Common myeloid progenitor, CD34-positive (primary cell): ENCODE data around the gene SEC14L6.

Source experiments
- CTCF ChIA-PET: fragments of 350-600 bp; sonication (Branson Sonifier 250); formaldehyde crosslinking; loops from one replicate; lab custom pipeline; 2021; ENCODE audit warnings: antibody characterized with exemption; lab: Charles Lee
- POLR2A ChIA-PET: fragments of 350-600 bp; sonication (Branson Sonifier 250); formaldehyde crosslinking; loops from one replicate; lab custom pipeline; 2021; ENCODE audit warnings: antibody characterized with exemption; lab: Charles Lee
- DNase-seq, 3 donors: peaks; one replicate each; pipeline versions ENCODE4 v3.0.0 to v3.0.0-alpha.2; 2013
- H3K27ac ChIP-seq, 2 experiments: 1 replicate in 1 of 2; 2 replicates in 1 of 2; pipeline ENCODE4 v1.7.0; 2013; ENCODE audit warnings: inconsistent platforms in 2 of 2, low read length in 2 of 2, mild to moderate bottlenecking in 2 of 2, low read depth in 1 of 2, moderate library complexity in 1 of 2; ENCODE audit not compliant: severe bottlenecking in 2 of 2, insufficient read depth in 1 of 2, poor library complexity in 1 of 2
- H3K27me3 ChIP-seq, 5 experiments: replicated peaks in 2 of 5; 1 replicate in 3 of 5; 2 replicates in 2 of 5; pipeline versions ENCODE4 v1.6.1 to v1.7.0; 2013; ENCODE audit warnings: low read length in 4 of 5, mild to moderate bottlenecking in 2 of 5, moderate library complexity in 2 of 5, inconsistent platforms in 1 of 5; ENCODE audit not compliant: insufficient read depth in 5 of 5, control insufficient read depth in 4 of 5
- H3K36me3 ChIP-seq, 4 experiments: 1 replicate in 2 of 4; 2 replicates in 2 of 4; pipeline versions ENCODE4 v1.6.1 to v1.7.0; 2013; ENCODE audit warnings: low read length in 3 of 4, control low read depth in 1 of 4, mild to moderate bottlenecking in 1 of 4; ENCODE audit not compliant: control insufficient read depth in 4 of 4, insufficient read depth in 4 of 4
- H3K4me1 ChIP-seq, 4 experiments: 1 replicate in 3 of 4; 2 replicates in 1 of 4; pipeline versions ENCODE4 v1.6.1 to v1.7.1; 2013; ENCODE audit warnings: low read length in 3 of 4, mild to moderate bottlenecking in 3 of 4, control low read depth in 1 of 4, inconsistent platforms in 1 of 4, moderate library complexity in 1 of 4; ENCODE audit not compliant: control insufficient read depth in 4 of 4, insufficient read depth in 4 of 4; ENCODE audit errors: control extremely low read depth in 1 of 4
- H3K4me3 ChIP-seq, 7 experiments: 1 replicate in 4 of 7; 2 replicates in 3 of 7; pipeline versions ENCODE4 v1.5.1 to v1.7.0; 2013; ENCODE audit warnings: mild to moderate bottlenecking in 7 of 7, low read length in 6 of 7, moderate library complexity in 6 of 7, inconsistent platforms in 2 of 7, low read depth in 2 of 7, control low read depth in 1 of 7; ENCODE audit not compliant: insufficient read depth in 4 of 7, control insufficient read depth in 1 of 7; ENCODE audit errors: extremely low read depth in 1 of 7
- H3K9me3 ChIP-seq, 5 experiments: 1 replicate in 4 of 5; 2 replicates in 1 of 5; pipeline versions ENCODE4 v1.6.1 to v1.7.1; 2013; ENCODE audit warnings: low read length in 4 of 5, mild to moderate bottlenecking in 2 of 5, inconsistent platforms in 1 of 5, low read depth in 1 of 5, moderate library complexity in 1 of 5; ENCODE audit not compliant: control insufficient read depth in 4 of 5, insufficient read depth in 2 of 5; ENCODE audit errors: control extremely low read depth in 1 of 5
- WGBS: methylation state at CpG from one replicate; pipeline ENCODE4 v1.1.5; 2013; ENCODE audit not compliant: insufficient coverage; 5-methylcytosine and 5-hydroxymethylcytosine counted together

The SEC14L6 gene

DNA sequence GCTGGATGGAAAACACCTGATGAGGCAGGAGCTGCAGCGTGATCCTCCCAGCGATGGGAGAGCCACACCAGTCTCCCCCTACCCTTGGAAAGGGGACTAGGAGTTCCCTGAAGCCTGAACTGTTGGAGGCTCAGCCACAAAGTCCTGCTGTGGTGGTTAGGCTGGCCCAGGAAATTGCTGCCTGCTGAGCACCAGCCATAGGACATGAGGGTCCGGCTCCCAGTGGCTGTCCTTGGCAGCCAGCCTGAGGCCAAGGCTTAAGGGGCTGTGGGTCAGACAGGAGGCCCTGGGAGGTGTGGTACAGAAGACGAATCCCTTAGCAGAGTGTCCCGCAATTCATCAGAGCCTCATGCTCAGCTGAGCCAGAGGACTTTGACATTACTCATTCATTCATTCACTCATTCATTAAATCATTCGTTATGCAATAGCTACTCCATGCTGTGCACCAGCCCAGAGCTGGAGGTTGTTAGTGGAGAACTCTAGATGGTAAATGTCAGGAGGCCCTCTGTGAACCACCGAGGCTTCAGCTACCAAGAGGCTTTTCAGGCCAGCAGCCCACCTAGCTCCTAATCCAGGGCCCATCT is 26.6 kb downstream of the SEC14L6 start:
- Histone ChIP-seq H3K4me3 (no peak overlapping the region), H3K27ac (no peak overlapping the region), H3K36me3 (no peaks in the 10 kb centered on the region), H3K9me3 (no peaks in the 10 kb centered on the region), H3K4me1 (no peaks in the 10 kb centered on the region), H3K27me3 (peaks cover 0 to 4% (median 2%) of the 10 kb centered on the region in 5 experiments)
- no peak for DNase-seq
- POLR2A ChIA-PET, result no interaction called here
- WGBS, result 85% methylated on average over 3 of the region's 7 CpGs
- CTCF ChIA-PET, result no interaction called here

DNA sequence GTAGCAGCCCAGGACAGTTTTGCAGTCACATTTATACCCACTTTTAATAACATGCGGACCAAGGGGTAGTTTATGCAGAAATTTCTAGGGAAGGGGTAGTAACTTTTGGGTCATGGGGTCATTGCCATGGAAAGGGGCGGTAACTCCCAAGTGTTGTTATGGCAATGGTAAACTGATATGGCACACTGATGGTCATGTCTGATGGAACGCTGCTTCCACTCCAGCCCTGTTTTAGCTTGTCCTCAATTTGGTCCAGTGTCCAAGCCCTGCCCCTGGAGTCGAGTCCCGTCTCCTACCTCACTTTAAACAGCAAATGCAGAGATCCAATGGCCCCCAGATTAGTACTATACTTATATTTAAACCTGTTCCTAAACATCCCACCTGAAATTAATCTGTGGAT is 29.8 kb downstream of the SEC14L6 start:
- 96% methylated on average over 3 of the region's 5 CpGs for WGBS
- Histone ChIP-seq H3K4me3 (no peak overlapping the region), H3K9me3 (peaks cover 0 to 5% (median 0%) of the 10 kb centered on the region in 5 experiments), H3K4me1 (no peaks in the 10 kb centered on the region), H3K27ac (no peak overlapping the region), H3K36me3 (no peaks in the 10 kb centered on the region), H3K27me3 (peaks cover 0 to 2% (median 0%) of the 10 kb centered on the region in 5 experiments)
- no peak for DNase-seq
- ChIA-PET CTCF (no interaction called here), POLR2A (no interaction called here)

DNA sequence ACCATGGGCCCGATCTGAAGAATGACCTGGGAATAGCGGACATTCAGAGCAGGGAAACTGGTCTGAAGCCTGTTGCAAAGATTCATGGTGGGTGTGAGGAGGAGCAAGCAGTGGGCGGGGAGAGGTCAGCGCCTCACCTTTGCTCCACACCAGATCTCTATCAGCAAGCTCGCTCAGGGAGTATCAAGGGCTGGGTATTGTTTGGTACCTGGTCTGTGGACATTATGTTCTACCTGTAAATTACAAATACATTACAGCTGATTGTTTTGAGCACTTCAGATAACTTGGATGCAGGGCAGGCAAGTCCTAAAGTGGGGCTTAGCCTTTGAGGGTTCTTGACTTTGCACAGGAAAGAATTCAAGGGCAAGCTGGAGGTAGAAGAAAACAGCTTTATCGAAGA is 30.3 kb downstream of the SEC14L6 start:
- peaks cover 0 to 7% (median 0%) of the 10 kb centered on the region in 5 experiments for H3K9me3 ChIP-seq
- H3K4me1 ChIP-seq, result no peaks in the 10 kb centered on the region
- CTCF ChIA-PET, result no interaction called here
- peaks cover 0 to 2% (median 0%) of the 10 kb centered on the region in 5 experiments for H3K27me3 ChIP-seq
- WGBS, result 100% methylated on average over 4 of the region's 6 CpGs
- H3K4me3 ChIP-seq, result no peak overlapping the region
- DNase-seq, result no peak
- POLR2A ChIA-PET, result no interaction called here
- no peak overlapping the region for H3K27ac ChIP-seq
- no peaks in the 10 kb centered on the region for H3K36me3 ChIP-seq

DNA sequence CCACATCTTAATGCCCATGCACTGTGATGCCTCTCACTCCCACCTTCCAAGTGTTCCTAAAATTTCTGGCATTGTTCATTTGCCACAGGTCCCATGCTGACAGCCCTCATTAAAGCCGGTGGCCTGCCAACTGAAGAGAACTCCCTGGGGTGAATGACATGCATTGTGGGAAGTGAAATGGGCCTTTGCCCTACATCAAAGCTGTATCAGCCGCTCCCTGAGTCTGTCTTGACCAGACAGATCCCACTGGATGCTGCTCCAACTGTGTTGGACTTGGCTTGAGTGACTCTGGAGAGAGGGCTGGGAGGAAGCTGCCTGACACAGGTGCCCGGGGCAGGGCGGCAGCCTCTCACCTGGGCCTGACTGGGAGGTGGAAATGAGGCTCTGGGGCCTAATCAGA is 32.3 kb downstream of the SEC14L6 start:
- H3K27me3 ChIP-seq, result peaks cover 0 to 2% (median 0%) of the 10 kb centered on the region in 5 experiments
- H3K4me3 ChIP-seq, result no peak overlapping the region
- H3K36me3 ChIP-seq, result no peaks in the 10 kb centered on the region
- 100% methylated on average over 1 of the region's 4 CpGs for WGBS
- H3K27ac ChIP-seq, result no peak overlapping the region
- CTCF ChIA-PET, result no interaction called here
- no peak for DNase-seq
- peaks cover 0 to 7% (median 0%) of the 10 kb centered on the region in 5 experiments for H3K9me3 ChIP-seq
- no peaks in the 10 kb centered on the region for H3K4me1 ChIP-seq
- POLR2A ChIA-PET, result no interaction called here

DNA sequence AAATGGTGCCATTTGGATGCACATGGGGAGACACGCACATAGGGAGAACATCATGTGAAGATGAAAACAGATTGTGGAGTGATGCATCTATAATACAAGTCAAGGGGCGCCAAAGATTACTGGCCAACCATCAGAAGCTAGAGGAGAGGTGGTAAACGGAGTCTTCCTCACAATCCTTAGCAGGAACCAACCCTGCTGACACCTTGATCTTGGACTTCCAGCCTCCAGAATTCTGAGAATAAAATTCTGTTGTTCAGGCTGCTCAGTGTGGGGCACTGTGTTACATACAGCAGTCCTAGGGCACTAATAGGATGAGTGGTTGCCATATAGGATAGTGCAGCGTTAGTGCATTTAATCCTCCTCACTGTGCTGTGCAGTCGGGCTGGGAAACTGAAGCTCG is 33.1 kb downstream of the SEC14L6 start:
- ChIA-PET CTCF (no interaction called here), POLR2A (interaction anchor here (0.6 kb wide), 1 partner anchor 13 kb away, joined by 3 read pairs; no protein-coding TSS in a partner anchor)
- Histone ChIP-seq H3K9me3 (peaks cover 0 to 7% (median 0%) of the 10 kb centered on the region in 5 experiments), H3K27ac (no peak overlapping the region), H3K36me3 (no peaks in the 10 kb centered on the region), H3K4me1 (no peaks in the 10 kb centered on the region), H3K27me3 (peaks cover 0 to 2% (median 0%) of the 10 kb centered on the region in 5 experiments), H3K4me3 (no peak overlapping the region)
- no peak for DNase-seq
- 98% methylated on average over 6 of the region's 6 CpGs for WGBS

DNA sequence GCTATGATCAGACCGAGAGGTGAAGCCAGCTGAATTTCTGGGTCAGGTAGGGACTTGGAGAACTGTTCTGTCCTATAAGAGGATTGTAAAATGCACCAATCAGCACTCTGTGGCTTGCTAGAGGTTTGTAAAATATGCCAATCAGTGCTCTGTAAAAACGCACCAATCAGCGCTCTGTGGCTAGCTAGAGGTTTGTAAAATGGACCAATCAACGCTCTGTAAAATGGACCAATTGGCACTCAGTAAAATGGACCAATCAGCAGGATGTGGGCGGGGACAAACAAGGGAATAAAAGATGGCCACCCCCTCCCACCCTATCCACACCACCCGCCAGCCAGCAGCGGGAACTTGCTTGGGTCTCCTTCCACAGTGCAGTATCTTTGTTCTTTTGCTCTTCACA is 34.6 kb downstream of the SEC14L6 start:
- Histone ChIP-seq H3K9me3 (peaks cover 0 to 7% (median 0%) of the 10 kb centered on the region in 5 experiments), H3K4me1 (no peaks in the 10 kb centered on the region), H3K36me3 (no peaks in the 10 kb centered on the region), H3K27me3 (peaks cover 0 to 4% (median 2%) of the 10 kb centered on the region in 5 experiments), H3K27ac (no peak overlapping the region), H3K4me3 (no peak overlapping the region)
- 91% methylated on average over 7 of the region's 7 CpGs for WGBS
- DNase-seq, result no peak
- POLR2A ChIA-PET, result no interaction called here
- CTCF ChIA-PET, result interaction anchor here (0.8 kb wide), 1 partner anchor 8 kb away, joined by 3 read pairs; no protein-coding TSS in a partner anchor

DNA sequence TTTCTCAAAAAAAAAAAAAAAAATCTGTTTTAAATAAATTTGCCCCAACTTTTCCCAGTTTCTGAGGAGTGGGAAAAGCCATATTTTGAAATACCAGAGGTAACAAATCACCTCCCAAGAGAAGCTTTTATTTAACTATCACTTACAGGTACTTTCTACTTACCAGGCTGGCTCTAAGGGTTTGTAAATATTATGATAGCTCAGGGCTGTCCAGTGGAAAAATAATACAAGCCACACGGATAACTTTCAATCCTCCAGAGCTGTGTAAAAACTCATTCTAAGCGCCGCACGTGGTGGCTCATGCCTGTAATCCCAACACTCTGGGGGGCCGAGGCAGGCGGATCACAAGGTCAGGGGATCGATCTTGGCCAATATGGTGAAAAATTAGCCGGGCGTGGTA is 35.4 kb downstream of the SEC14L6 start:
- ChIA-PET POLR2A (interaction anchor here (0.7 kb wide), 1 partner anchor 35 kb away, joined by 3 read pairs; no protein-coding TSS in a partner anchor), CTCF (no interaction called here)
- H3K27me3 ChIP-seq, result peaks cover 0 to 12% (median 7%) of the 10 kb centered on the region in 5 experiments
- H3K4me1 ChIP-seq, result no peaks in the 10 kb centered on the region
- 97% methylated on average over 9 of the region's 9 CpGs for WGBS
- peaks cover 0 to 7% (median 0%) of the 10 kb centered on the region in 5 experiments for H3K9me3 ChIP-seq
- H3K4me3 ChIP-seq, result no peak overlapping the region
- no peak for DNase-seq
- no peaks in the 10 kb centered on the region for H3K36me3 ChIP-seq
- no peak overlapping the region for H3K27ac ChIP-seq
